HEK293 (cell line): ENCODE measurements around the gene NUP88.

Experiments
- BCL11B ChIP-seq: fragments of 450-650 bp; formaldehyde crosslinking; IDR thresholded peaks from 2 replicates; pipeline ENCODE4 v1.5.1; 2016; ENCODE audit warnings: low read depth, missing biosample characterization, missing genetic modification characterization
- HOXD13 ChIP-seq: sonication (generic); formaldehyde crosslinking; IDR thresholded peaks from 2 replicates; pipeline ENCODE4 v1.8.0; 2022; ENCODE audit warnings: missing genetic modification reagents, borderline replicate concordance
- KLF7 ChIP-seq: fragments of 450-650 bp; formaldehyde crosslinking; IDR thresholded peaks from 2 replicates; pipeline ENCODE4 v1.5.1; 2016; ENCODE audit warnings: missing biosample characterization, missing genetic modification characterization, borderline replicate concordance
- OSR2 ChIP-seq: fragments of 450-650 bp; formaldehyde crosslinking; IDR thresholded peaks from 2 replicates; pipeline ENCODE4 v1.5.1; 2016; ENCODE audit warnings: missing biosample characterization, missing genetic modification characterization
- SP7 ChIP-seq: fragments of 450-650 bp; formaldehyde crosslinking; IDR thresholded peaks from 2 replicates; pipeline ENCODE4 v1.5.1; 2016; ENCODE audit warnings: missing biosample characterization, missing genetic modification characterization
- ZBTB11 ChIP-seq: fragments of 450-650 bp; formaldehyde crosslinking; conservative IDR thresholded peaks from 2 replicates; pipeline ENCODE4 v1.5.1; 2016; ENCODE audit warnings: low read depth, missing biosample characterization, missing genetic modification characterization
- ZBTB7A ChIP-seq: fragments of 450-650 bp; formaldehyde crosslinking; IDR thresholded peaks from 2 replicates; pipeline ENCODE4 v1.5.1; 2016; ENCODE audit warnings: low read depth, missing biosample characterization, missing genetic modification characterization
- ZNF10 ChIP-seq: fragments of 450-650 bp; formaldehyde crosslinking; IDR thresholded peaks from 2 replicates; pipeline ENCODE4 v1.5.1; 2017; ENCODE audit warnings: missing biosample characterization, missing genetic modification characterization
- ZNF280C ChIP-seq: fragments of 450-650 bp; formaldehyde crosslinking; IDR thresholded peaks from 2 replicates; pipeline ENCODE4 v1.5.1; 2016; ENCODE audit warnings: missing biosample characterization, missing genetic modification characterization
- ZNF423 ChIP-seq: fragments of 450-650 bp; formaldehyde crosslinking; IDR thresholded peaks from 2 replicates; pipeline ENCODE4 v1.5.1; 2016; ENCODE audit warnings: missing biosample characterization, missing genetic modification characterization
- ZNF48 ChIP-seq: fragments of 450-650 bp; formaldehyde crosslinking; IDR thresholded peaks from 2 replicates; pipeline ENCODE4 v1.5.1; 2016; ENCODE audit warnings: missing biosample characterization, missing genetic modification characterization
- ZNF530 ChIP-seq: fragments of 450-650 bp; formaldehyde crosslinking; IDR thresholded peaks from 2 replicates; pipeline ENCODE4 v1.5.1; 2016; ENCODE audit warnings: low read depth, missing biosample characterization, missing genetic modification characterization
- ZNF544 ChIP-seq: fragments of 450-650 bp; formaldehyde crosslinking; IDR thresholded peaks from 2 replicates; pipeline ENCODE4 v1.5.0; 2017; ENCODE audit warnings: missing biosample characterization, missing genetic modification characterization
- ZNF548 ChIP-seq: fragments of 450-650 bp; formaldehyde crosslinking; IDR thresholded peaks from 2 replicates; pipeline ENCODE4 v1.5.1; 2016; ENCODE audit warnings: missing biosample characterization, missing genetic modification characterization
- ZNF558 ChIP-seq: fragments of 450-650 bp; formaldehyde crosslinking; IDR thresholded peaks from 2 replicates; pipeline ENCODE4 v1.5.1; 2016; ENCODE audit warnings: missing biosample characterization, missing genetic modification characterization
- ZNF596 ChIP-seq: fragments of 450-650 bp; IDR thresholded peaks from 2 replicates; pipeline ENCODE4 v1.5.0; 2018; ENCODE audit warnings: missing biosample characterization, mild to moderate bottlenecking, missing genetic modification characterization, moderate library complexity
- ZNF621 ChIP-seq: fragments of 450-650 bp; formaldehyde crosslinking; IDR thresholded peaks from 2 replicates; pipeline ENCODE4 v1.5.1; 2017; ENCODE audit warnings: missing biosample characterization, missing genetic modification characterization
- ZNF654 ChIP-seq: fragments of 450-650 bp; formaldehyde crosslinking; IDR thresholded peaks from 2 replicates; pipeline ENCODE4 v1.5.1; 2016; ENCODE audit warnings: low read depth, missing biosample characterization, missing genetic modification characterization
- ZNF704 ChIP-seq: fragments of 450-650 bp; formaldehyde crosslinking; IDR thresholded peaks from 2 replicates; pipeline ENCODE4 v1.5.1; 2016; ENCODE audit warnings: missing biosample characterization, missing genetic modification characterization
- ZNF707 ChIP-seq: fragments of 450-650 bp; formaldehyde crosslinking; IDR thresholded peaks from 2 replicates; pipeline ENCODE4 v1.5.1; 2016; ENCODE audit warnings: missing biosample characterization, missing genetic modification characterization
- ZNF777 ChIP-seq: fragments of 450-650 bp; formaldehyde crosslinking; IDR thresholded peaks from 2 replicates; pipeline ENCODE4 v1.5.1; 2017; ENCODE audit warnings: missing biosample characterization, missing genetic modification characterization, borderline replicate concordance
- ZNF791 ChIP-seq: fragments of 450-650 bp; formaldehyde crosslinking; IDR thresholded peaks from 2 replicates; pipeline ENCODE4 v1.5.1; 2016; ENCODE audit warnings: missing biosample characterization, missing genetic modification characterization
- ZSCAN30 ChIP-seq: fragments of 450-650 bp; IDR thresholded peaks from 2 replicates; pipeline ENCODE4 v1.5.1; 2018; ENCODE audit warnings: missing biosample characterization, mild to moderate bottlenecking, missing genetic modification characterization, moderate library complexity
- TF ChIP-seq, protein P1 (sequence below): fragments of 450-650 bp; formaldehyde crosslinking; IDR thresholded peaks from 2 replicates; pipeline ENCODE4 v1.5.1; 2017; ENCODE audit warnings: missing biosample characterization, missing genetic modification characterization
- TF ChIP-seq, protein P2 (sequence below): fragments of 450-650 bp; formaldehyde crosslinking; IDR thresholded peaks from 2 replicates; pipeline ENCODE4 v1.5.1; 2016; ENCODE audit warnings: missing biosample characterization, missing genetic modification characterization
- TF ChIP-seq, protein P3 (sequence below): fragments of 450-650 bp; formaldehyde crosslinking; IDR thresholded peaks from 2 replicates; pipeline ENCODE4 v1.5.1; 2016; ENCODE audit warnings: missing biosample characterization, missing genetic modification characterization

The NUP88 gene

DNA sequence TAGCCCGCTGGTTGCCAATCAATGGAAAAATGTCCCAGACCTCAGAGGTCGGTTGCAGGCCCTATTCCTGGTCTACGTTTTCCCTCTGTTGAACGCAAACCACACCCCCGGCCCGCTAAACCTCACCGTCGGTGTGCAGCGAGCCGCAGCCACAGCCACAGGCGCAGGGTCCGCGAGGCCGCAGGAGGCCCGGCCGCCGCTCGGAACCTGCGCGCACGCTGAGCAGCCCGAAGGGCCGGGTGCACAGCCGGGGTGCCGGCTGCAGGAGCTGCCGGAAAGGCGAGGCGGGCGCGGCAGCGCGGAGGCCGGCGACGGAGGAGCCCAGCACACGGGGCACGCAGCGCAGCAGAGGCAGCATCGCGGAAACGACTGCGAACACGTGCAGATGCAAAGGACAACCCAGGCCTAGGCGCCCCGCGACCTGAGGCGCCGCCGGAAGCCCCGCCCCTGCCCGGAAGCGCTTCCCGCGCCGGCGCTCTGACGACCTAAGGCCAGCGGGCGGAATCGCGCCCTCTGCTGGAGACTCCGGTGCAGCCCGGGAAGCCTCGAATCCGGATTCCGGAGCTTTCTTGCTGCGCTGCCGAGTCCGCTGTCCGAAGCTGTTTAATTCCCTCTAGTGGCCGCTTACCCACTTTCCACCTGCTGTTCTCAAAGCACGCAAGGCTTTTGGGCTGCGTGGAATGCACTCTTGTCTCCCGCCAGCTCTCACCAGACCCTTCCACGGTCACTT lies 19.4 kb upstream of the NUP88 start, which contains the start of gene C1QBP (continued):
- peak; percentile 79 for TF ChIP-seq ZBTB11 (tag by site-specific recombination)
- no peak for TF ChIP-seq ZNF423 (tag by site-specific recombination)
- no peak for TF ChIP-seq ZNF621 (tag by site-specific recombination)
- no peak for TF ChIP-seq ZNF707 (tag by site-specific recombination)
- TF ChIP-seq ZNF558 (tag by site-specific recombination), result no peak
- TF ChIP-seq HOXD13 (CRISPR knock-in tag), result peak; percentile 38; the same call in 1 of the 2 replicates
- no peak for TF ChIP-seq ZNF48 (tag by site-specific recombination)
- TF ChIP-seq ZNF704, result no peak
- TF ChIP-seq OSR2 (tag by site-specific recombination), result no peak
- peak; percentile 60 for TF ChIP-seq SP7 (tag by site-specific recombination)
- no peak for TF ChIP-seq KLF7
- TF ChIP-seq, protein P1, sequence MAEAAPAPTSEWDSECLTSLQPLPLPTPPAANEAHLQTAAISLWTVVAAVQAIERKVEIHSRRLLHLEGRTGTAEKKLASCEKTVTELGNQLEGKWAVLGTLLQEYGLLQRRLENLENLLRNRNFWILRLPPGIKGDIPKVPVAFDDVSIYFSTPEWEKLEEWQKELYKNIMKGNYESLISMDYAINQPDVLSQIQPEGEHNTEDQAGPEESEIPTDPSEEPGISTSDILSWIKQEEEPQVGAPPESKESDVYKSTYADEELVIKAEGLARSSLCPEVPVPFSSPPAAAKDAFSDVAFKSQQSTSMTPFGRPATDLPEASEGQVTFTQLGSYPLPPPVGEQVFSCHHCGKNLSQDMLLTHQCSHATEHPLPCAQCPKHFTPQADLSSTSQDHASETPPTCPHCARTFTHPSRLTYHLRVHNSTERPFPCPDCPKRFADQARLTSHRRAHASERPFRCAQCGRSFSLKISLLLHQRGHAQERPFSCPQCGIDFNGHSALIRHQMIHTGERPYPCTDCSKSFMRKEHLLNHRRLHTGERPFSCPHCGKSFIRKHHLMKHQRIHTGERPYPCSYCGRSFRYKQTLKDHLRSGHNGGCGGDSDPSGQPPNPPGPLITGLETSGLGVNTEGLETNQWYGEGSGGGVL (tag by site-specific recombination), result no peak
- TF ChIP-seq ZNF544 (tag by site-specific recombination), result no peak
- TF ChIP-seq ZNF530, result no peak
- TF ChIP-seq BCL11B (tag by site-specific recombination), result no peak
- no peak for TF ChIP-seq ZNF10
- no peak for TF ChIP-seq ZNF280C
- no peak for TF ChIP-seq ZNF791
- TF ChIP-seq ZNF596 (tag by site-specific recombination), result 0 out of 2 replicates have a peak, but pooled peaks have one; percentile 16
- peak; percentile 67 for TF ChIP-seq ZSCAN30
- TF ChIP-seq, protein P2, sequence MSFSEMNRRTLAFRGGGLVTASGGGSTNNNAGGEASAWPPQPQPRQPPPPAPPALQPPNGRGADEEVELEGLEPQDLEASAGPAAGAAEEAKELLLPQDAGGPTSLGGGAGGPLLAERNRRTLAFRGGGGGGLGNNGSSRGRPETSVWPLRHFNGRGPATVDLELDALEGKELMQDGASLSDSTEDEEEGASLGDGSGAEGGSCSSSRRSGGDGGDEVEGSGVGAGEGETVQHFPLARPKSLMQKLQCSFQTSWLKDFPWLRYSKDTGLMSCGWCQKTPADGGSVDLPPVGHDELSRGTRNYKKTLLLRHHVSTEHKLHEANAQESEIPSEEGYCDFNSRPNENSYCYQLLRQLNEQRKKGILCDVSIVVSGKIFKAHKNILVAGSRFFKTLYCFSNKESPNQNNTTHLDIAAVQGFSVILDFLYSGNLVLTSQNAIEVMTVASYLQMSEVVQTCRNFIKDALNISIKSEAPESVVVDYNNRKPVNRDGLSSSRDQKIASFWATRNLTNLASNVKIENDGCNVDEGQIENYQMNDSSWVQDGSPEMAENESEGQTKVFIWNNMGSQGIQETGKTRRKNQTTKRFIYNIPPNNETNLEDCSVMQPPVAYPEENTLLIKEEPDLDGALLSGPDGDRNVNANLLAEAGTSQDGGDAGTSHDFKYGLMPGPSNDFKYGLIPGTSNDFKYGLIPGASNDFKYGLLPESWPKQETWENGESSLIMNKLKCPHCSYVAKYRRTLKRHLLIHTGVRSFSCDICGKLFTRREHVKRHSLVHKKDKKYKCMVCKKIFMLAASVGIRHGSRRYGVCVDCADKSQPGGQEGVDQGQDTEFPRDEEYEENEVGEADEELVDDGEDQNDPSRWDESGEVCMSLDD, result no peak
- TF ChIP-seq, protein P3, sequence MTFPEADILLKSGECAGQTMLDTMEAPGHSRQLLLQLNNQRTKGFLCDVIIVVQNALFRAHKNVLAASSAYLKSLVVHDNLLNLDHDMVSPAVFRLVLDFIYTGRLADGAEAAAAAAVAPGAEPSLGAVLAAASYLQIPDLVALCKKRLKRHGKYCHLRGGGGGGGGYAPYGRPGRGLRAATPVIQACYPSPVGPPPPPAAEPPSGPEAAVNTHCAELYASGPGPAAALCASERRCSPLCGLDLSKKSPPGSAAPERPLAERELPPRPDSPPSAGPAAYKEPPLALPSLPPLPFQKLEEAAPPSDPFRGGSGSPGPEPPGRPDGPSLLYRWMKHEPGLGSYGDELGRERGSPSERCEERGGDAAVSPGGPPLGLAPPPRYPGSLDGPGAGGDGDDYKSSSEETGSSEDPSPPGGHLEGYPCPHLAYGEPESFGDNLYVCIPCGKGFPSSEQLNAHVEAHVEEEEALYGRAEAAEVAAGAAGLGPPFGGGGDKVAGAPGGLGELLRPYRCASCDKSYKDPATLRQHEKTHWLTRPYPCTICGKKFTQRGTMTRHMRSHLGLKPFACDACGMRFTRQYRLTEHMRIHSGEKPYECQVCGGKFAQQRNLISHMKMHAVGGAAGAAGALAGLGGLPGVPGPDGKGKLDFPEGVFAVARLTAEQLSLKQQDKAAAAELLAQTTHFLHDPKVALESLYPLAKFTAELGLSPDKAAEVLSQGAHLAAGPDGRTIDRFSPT (tag by site-specific recombination), result no peak
- TF ChIP-seq ZNF548, result no peak
- no peak for TF ChIP-seq ZBTB7A (tag by site-specific recombination)
- TF ChIP-seq ZNF654 (tag by site-specific recombination), result peak; percentile 79
- TF ChIP-seq ZNF777 (tag by site-specific recombination), result no peak
